HG03439 (cell line): ENCODE data around the gene ZFPM1.

Experiments
- ATAC-seq: cut with Tn5 transposase; IDR thresholded peaks from one replicate; pipeline ENCODE4 v1.9.1; 2021; ENCODE audit warnings: mild to moderate bottlenecking, moderate library complexity; ENCODE audit not compliant: unreplicated experiment

ZFPM1 gene

GRCh38 chr16:88448461-88449266, 4.4 kb upstream of the ZFPM1 start:
- ATAC-seq: no peak

GRCh38 chr16:88449267-88449561, 3.9 kb upstream of the ZFPM1 start:
- ATAC-seq: no peak

- no peak for ATAC-seq
These were observed 1.2 kb upstream of the ZFPM1 start for GRCh38 chr16:88451586-88452481.

- ATAC-seq: peak; percentile 52
These were observed 431 bp upstream of the ZFPM1 start for GRCh38 chr16:88452482-88453216.

- ATAC-seq: no peak
These were observed 787 bp downstream of the ZFPM1 start for GRCh38 chr16:88453611-88454522.

GRCh38 chr16:88454523-88454947, 1.5 kb downstream of the ZFPM1 start:
- no peak for ATAC-seq

- no peak for ATAC-seq
These were observed 2.7 kb downstream of the ZFPM1 start for GRCh38 chr16:88455610-88456355.

- ATAC-seq: no peak
These were observed 3.5 kb downstream of the ZFPM1 start for GRCh38 chr16:88456356-88457292.

- ATAC-seq: no peak
These were observed 5.1 kb downstream of the ZFPM1 start for GRCh38 chr16:88458039-88458772.

- no peak for ATAC-seq
These were observed 5.7 kb downstream of the ZFPM1 start for GRCh38 chr16:88458773-88459235.

GRCh38 chr16:88459366-88460073, 6.4 kb downstream of the ZFPM1 start:
- no peak for ATAC-seq

GRCh38 chr16:88460496-88461330, 7.6 kb downstream of the ZFPM1 start:
- no peak for ATAC-seq

GRCh38 chr16:88461331-88462269, 8.5 kb downstream of the ZFPM1 start:
- ATAC-seq: no peak

- no peak for ATAC-seq
These were observed 9.3 kb downstream of the ZFPM1 start for GRCh38 chr16:88462396-88462795.

GRCh38 chr16:88463411-88463810, 10.3 kb downstream of the ZFPM1 start:
- ATAC-seq: no peak
